Fibroblast of villous mesenchyme (primary cell): ENCODE measurements around the gene CACNA1C. TPM values are rescaled to one million over a fixed set of nuclear protein-coding genes. Genes with fewer than 3 reads are reported as not detected.
"Not testable (repeated sequence)": the region's sequence is repeated elsewhere in the genome, so short reads cannot be mapped to it uniquely, and the experiment has no call there.

Experiments
- DNase-seq: peaks from one replicate; pipeline ENCODE4 v3.0.0-alpha.2; 2010; ENCODE audit warnings: low read depth
- H3K4me3 ChIP-seq: 2 replicates; pipeline ENCODE4 v1.5.1; 2011; ENCODE audit warnings: low read depth, mild to moderate bottlenecking, low read length
- CTCF ChIP-seq: IDR thresholded peaks from 2 replicates; pipeline ENCODE4 v1.5.1; 2012; ENCODE audit warnings: low read depth, mild to moderate bottlenecking, low read length; ENCODE audit not compliant: insufficient read depth
- total RNA-seq: library from RNA; depleted of rRNA; stranded (reverse); fragments of >200 nt; gene quantifications from 2 replicates; pipeline ENCODE4 v1.2.3, GENCODE V29; 2012

Gene CACNA1C
- total RNA-seq, 1 donor, result 11.7 TPM

DNA sequence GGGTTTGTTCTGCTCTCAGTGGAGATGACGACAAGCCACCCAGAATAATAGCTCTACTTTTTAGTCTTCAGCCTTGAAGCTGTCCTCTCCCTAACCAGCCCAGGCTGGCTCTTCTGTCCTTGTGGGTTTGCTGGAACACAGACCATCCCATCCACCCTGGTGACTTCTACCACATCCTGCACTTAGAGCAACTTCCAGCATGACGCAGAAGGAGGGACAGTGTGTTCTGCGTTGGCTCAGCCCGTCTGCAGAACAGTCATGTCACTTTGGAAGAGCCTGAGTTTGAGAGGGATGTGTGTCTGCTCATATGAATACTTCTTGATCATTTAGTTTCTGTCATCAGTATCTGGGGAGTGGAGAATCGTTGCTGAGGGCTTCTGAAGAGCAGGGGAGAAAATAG is 198.0 kb downstream of the CACNA1C start:
- no peak for TF ChIP-seq CTCF
- no peak overlapping the region for H3K4me3 ChIP-seq
- DNase-seq, result peak; percentile 33

GRCh38 chr12:2251526-2252209 is 198.9 kb downstream of the CACNA1C start:
- no peak for DNase-seq
- TF ChIP-seq CTCF, result no peak
- H3K4me3 ChIP-seq, result no peak overlapping the region

- TF ChIP-seq CTCF, result no peak
- no peak overlapping the region for H3K4me3 ChIP-seq
- DNase-seq, result no peak
Observed at GRCh38 chr12:2255311-2255710, 202.5 kb downstream of the CACNA1C start.

GRCh38 chr12:2255731-2256130 is 202.9 kb downstream of the CACNA1C start:
- not testable (repeated sequence) for DNase-seq, H3K4me3 ChIP-seq

DNA sequence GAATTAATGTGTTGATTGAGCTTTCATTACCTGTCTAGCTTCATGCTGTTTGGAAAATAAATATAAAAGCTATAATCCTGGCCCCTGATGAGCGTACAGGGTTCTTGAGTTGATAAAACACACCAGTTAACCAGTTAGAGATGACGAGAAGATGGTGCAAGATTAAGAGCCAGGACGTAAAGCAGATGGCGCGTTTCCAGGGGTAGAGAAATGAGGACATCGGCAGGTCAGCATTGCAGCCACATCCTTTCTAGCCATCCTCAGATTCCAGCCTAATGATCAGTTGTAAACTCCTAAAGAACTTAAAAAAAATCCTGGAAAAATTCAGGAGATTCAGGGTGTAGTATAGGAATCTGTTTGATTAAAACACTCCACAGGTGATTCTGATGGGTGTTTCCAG is 203.7 kb downstream of the CACNA1C start:
- no peak for TF ChIP-seq CTCF
- no peak overlapping the region for H3K4me3 ChIP-seq
- peak; percentile 90 for DNase-seq

DNA sequence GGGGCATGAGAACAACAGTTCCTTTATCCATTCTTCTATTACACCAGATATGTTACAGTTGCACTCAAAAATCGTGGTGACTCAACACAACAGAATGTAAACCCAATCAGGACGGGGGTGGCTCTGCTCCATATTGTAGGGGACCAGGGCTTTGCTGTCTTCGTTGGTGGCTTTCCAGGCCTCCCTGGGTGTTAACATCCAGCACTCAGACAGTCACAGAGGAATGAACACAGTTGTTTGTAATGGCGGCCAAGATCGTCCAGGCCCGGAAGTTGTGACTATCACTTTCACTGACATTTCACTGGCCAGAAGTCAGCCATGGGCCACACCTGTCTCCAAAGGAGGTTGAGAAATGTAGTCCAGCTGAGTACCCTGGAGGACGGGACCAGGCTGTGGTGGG is 204.1 kb downstream of the CACNA1C start:
- peak; percentile 66 for DNase-seq
- H3K4me3 ChIP-seq, result no peak overlapping the region
- TF ChIP-seq CTCF, result no peak

DNA sequence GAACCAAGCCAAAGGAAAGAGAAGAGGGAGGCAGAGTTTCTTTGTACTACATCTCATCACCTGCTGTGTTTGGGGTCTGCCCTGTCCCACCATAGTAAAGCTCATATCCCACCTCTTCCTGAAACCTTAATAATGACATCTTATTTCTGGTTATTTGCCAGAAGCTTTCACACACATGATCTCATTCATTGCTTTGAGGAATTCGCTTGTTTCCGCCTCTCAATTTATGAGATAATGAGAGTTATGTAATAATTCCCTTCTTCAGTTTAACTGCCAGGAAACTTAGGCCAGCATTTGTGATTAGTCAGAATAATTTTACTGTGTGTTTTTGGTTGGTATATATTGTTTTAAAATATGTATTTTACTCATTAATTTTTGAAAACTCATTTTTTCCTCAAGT is 205.2 kb downstream of the CACNA1C start:
- peak; percentile 39 for DNase-seq
- TF ChIP-seq CTCF, result no peak

More for the DNA sequence above, 205.2 kb downstream of the CACNA1C start:
- H3K4me3 ChIP-seq, result no peak overlapping the region
